Hepatocyte (in vitro differentiated cells): ENCODE measurements around the gene NUDT22. TPM values are rescaled to one million over a fixed set of nuclear protein-coding genes. Genes with fewer than 3 reads are reported as not detected.

Experiments
- DNase-seq: peaks from one replicate; pipeline ENCODE4 v3.0.0-alpha.2; 2016; ENCODE audit warnings: low spot score
- H2AFZ ChIP-seq: fragments of 200-600 bp; sonication (generic); 2 replicates; pipeline ENCODE4 v1.6.0; 2016; ENCODE audit warnings: antibody characterized with exemption, mild to moderate bottlenecking
- H3K27ac ChIP-seq: fragments of 200-600 bp; sonication (generic); 2 replicates; pipeline ENCODE4 v1.5.1; 2016; ENCODE audit warnings: mild to moderate bottlenecking
- H3K27me3 ChIP-seq: fragments of 200-600 bp; sonication (generic); 2 replicates; pipeline ENCODE4 v1.6.1; 2016
- H3K36me3 ChIP-seq: fragments of 200-600 bp; sonication (generic); replicated peaks from 2 replicates; pipeline ENCODE4 v1.5.1; 2016; ENCODE audit warnings: low read depth; ENCODE audit not compliant: insufficient read depth
- H3K4me1 ChIP-seq: fragments of 200-600 bp; sonication (generic); 2 replicates; pipeline ENCODE4 v1.5.1; 2016; ENCODE audit warnings: mild to moderate bottlenecking, moderate library complexity; ENCODE audit not compliant: insufficient read depth
- H3K4me2 ChIP-seq: fragments of 200-600 bp; sonication (generic); 2 replicates; pipeline ENCODE4 v1.6.0; 2016
- H3K4me3 ChIP-seq: fragments of 200-600 bp; sonication (generic); 2 replicates; pipeline ENCODE4 v1.5.1; 2016; ENCODE audit warnings: mild to moderate bottlenecking
- H3K79me2 ChIP-seq: fragments of 200-600 bp; sonication (generic); 2 replicates; pipeline ENCODE4 v1.6.0; 2017; ENCODE audit warnings: mild to moderate bottlenecking
- H3K9me2 ChIP-seq: fragments of 200-600 bp; sonication (generic); replicated peaks from 2 replicates; pipeline ENCODE4 v1.6.0; 2017; ENCODE audit warnings: mild to moderate bottlenecking; ENCODE audit not compliant: insufficient read depth
- H3K9me3 ChIP-seq: fragments of 200-600 bp; sonication (generic); 2 replicates; pipeline ENCODE4 v1.5.1; 2016; ENCODE audit warnings: low read depth, mild to moderate bottlenecking
- H4K20me1 ChIP-seq: fragments of 200-600 bp; sonication (generic); 2 replicates; pipeline ENCODE4 v1.6.0; 2016; ENCODE audit warnings: mild to moderate bottlenecking; ENCODE audit not compliant: insufficient read depth, poor library complexity, severe bottlenecking
- CTCF ChIP-seq: fragments of 200-600 bp; sonication (generic); IDR thresholded peaks from 2 replicates; pipeline ENCODE4 v1.5.1; 2016; ENCODE audit warnings: antibody characterized with exemption, mild to moderate bottlenecking; ENCODE audit not compliant: poor library complexity
- EZH2 ChIP-seq: fragments of 200-600 bp; sonication (generic); IDR thresholded peaks from 2 replicates; pipeline ENCODE4 v1.6.1; 2016; ENCODE audit warnings: antibody characterized with exemption, mild to moderate bottlenecking, borderline replicate concordance
- EZH2phosphoT487 ChIP-seq: fragments of 200-600 bp; sonication (generic); IDR thresholded peaks from one replicate; pipeline ENCODE4 v1.6.1; 2018; ENCODE audit warnings: antibody characterized with exemption, mild to moderate bottlenecking, low read depth, moderate library complexity; ENCODE audit not compliant: unreplicated experiment, severe bottlenecking
- whole genome bisulfite sequencing: methylation state at CpG from one replicate; pipeline ENCODE4 v1.1.6; 2016; ENCODE audit warnings: low lambda C conversion rate; ENCODE audit errors: missing lambda C conversion rate; 5-methylcytosine and 5-hydroxymethylcytosine counted together
- polyA plus RNA-seq: library from polyadenylated mRNA; unstranded; fragments of >200 nt; fragmentation: Nextera tagmentation; extraction: Ambion mirVana; gene quantifications from 2 replicates; pipeline ENCODE4 v1.2.1, GENCODE V29; 2016
- total RNA-seq: library from RNA; depleted of rRNA; stranded (reverse); fragments of >200 nt; gene quantifications from 2 replicates; pipeline ENCODE4 v1.2.3, GENCODE V29; 2014

The NUDT22 gene
- total and polyA plus RNA-seq, 2 experiments from 2014 or later = 49.5 to 66.6 TPM

- H2AFZ ChIP-seq = no peak overlapping the region
- H3K79me2 ChIP-seq = peaks cover 16% of the 10 kb centered on the region
- 95% methylated on average over 29 of the region's 35 CpGs for WGBS
- no peak for TF ChIP-seq EZH2
- no peak for TF ChIP-seq EZH2phosphoT487
- no peak for TF ChIP-seq CTCF
- H3K36me3 ChIP-seq = no peaks in the 10 kb centered on the region
- DNase-seq = no peak
- no peak overlapping the region for H3K4me2 ChIP-seq
- H3K27me3 ChIP-seq = no peaks in the 10 kb centered on the region
- peaks cover 10% of the 10 kb centered on the region for H3K4me1 ChIP-seq
- no peaks in the 10 kb centered on the region for H3K9me3 ChIP-seq
- H3K27ac ChIP-seq = no peak overlapping the region
- H3K9me2 ChIP-seq = no peaks in the 10 kb centered on the region
- H3K4me3 ChIP-seq = no peak overlapping the region
- peaks cover 5% of the 10 kb centered on the region for H4K20me1 ChIP-seq
Observed at GRCh38 chr11:64255135-64256128, 29.4 kb downstream of the NUDT22 start.

DNA sequence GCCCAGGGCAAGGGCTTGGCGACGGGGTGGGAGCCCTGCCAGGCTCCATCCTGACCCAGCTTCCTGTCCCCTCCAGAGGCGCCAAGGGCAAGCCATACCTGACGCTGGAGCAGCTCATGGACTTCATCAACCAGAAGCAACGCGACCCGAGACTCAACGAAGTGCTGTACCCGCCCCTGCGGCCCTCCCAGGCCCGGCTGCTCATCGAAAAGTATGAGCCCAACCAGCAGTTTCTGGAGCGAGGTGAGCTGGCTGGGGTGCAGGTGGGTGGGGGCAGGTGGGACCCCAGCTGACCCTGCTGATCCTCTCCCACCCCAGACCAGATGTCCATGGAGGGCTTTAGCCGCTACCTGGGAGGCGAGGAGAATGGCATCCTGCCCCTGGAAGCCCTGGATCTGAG is 30.2 kb downstream of the NUDT22 start:
- Histone ChIP-seq H4K20me1 (peaks cover 5% of the 10 kb centered on the region), H3K4me3 (no peak overlapping the region), H3K36me3 (no peaks in the 10 kb centered on the region), H3K4me2 (no peak overlapping the region), H3K9me3 (no peaks in the 10 kb centered on the region), H2AFZ (no peak overlapping the region), H3K27me3 (no peaks in the 10 kb centered on the region), H3K27ac (no peak overlapping the region), H3K9me2 (no peaks in the 10 kb centered on the region), H3K4me1 (peaks cover 5% of the 10 kb centered on the region), H3K79me2 (peaks cover 16% of the 10 kb centered on the region)
- WGBS = 96% methylated on average over 15 of the region's 15 CpGs
- no peak for DNase-seq
- TF ChIP-seq EZH2phosphoT487 (no peak), CTCF (no peak), EZH2 (no peak)

DNA sequence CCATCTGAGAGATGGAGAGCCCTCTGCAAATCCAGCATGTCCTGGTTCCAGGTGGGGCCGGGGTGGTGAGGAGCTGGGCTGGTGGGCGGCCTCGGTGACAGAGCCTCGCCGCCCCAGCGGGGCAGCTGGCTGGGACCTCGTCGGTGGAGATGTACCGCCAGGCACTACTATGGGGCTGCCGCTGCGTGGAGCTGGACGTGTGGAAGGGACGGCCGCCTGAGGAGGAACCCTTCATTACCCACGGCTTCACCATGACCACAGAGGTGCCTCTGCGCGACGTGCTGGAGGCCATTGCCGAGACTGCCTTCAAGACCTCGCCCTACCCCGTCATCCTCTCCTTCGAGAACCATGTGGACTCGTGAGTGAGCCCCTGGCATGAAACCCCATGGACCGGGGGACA is 32.3 kb downstream of the NUDT22 start:
- no peak overlapping the region for H3K27ac ChIP-seq
- no peak overlapping the region for H3K4me2 ChIP-seq
- H3K4me1 ChIP-seq = no peaks in the 10 kb centered on the region
- no peak overlapping the region for H2AFZ ChIP-seq
- WGBS = 93% methylated on average over 21 of the region's 24 CpGs
- DNase-seq = no peak
- no peaks in the 10 kb centered on the region for H3K36me3 ChIP-seq
- no peaks in the 10 kb centered on the region for H3K27me3 ChIP-seq
- no peaks in the 10 kb centered on the region for H3K9me3 ChIP-seq
- H3K9me2 ChIP-seq = no peaks in the 10 kb centered on the region
- no peaks in the 10 kb centered on the region for H4K20me1 ChIP-seq
- H3K4me3 ChIP-seq = no peak overlapping the region
- TF ChIP-seq EZH2 (no peak), EZH2phosphoT487 (no peak), CTCF (no peak)
- no peaks in the 10 kb centered on the region for H3K79me2 ChIP-seq
